Mammary epithelial cell (primary cell): ENCODE results near the gene GRB10.

Experiments
- CTCF ChIP-seq, 2 donors: IDR thresholded peaks in 1 of 2; conservative IDR thresholded peaks in 1 of 2; 2 replicates each; pipeline ENCODE4 v1.5.1; 2011 to 2012; ENCODE audit warnings: inconsistent platforms in 2 of 2, low read length in 2 of 2, mild to moderate bottlenecking in 2 of 2, control low read depth in 1 of 2, low read depth in 1 of 2; ENCODE audit not compliant: insufficient read depth in 1 of 2; ENCODE audit errors: extremely low read depth in 1 of 2
- EZH2 ChIP-seq: IDR thresholded peaks from 2 replicates; pipeline ENCODE4 v1.6.1; 2012; ENCODE audit warnings: low read length, inconsistent platforms, borderline replicate concordance

- TF ChIP-seq CTCF (conservative IDR thresholded peaks at IDR 0.05 in 1 of 2, IDR thresholded peaks at IDR 0.05 in 1 of 2; ENCODE audit: extremely low read depth in 1 of 2, insufficient read depth in 1 of 2, low read depth in 1 of 2, low read length in 2 of 2) (no peak), EZH2 (no peak)
Measured at GRCh38 chr7:50653126-50653864, 129.4 kb downstream of the GRB10 start.
